Immature natural killer cell (primary cell): ENCODE data around the gene FBN2. TPM values are rescaled to one million over a fixed set of nuclear protein-coding genes. Genes with fewer than 3 reads are reported as not detected.

ENCODE experiments used
- DNase-seq, 3 donors: peaks; one replicate each; pipeline ENCODE4 v3.0.0; 2022; ENCODE audit warnings: mixed read lengths in 1 of 3
- H3K27ac Mint-ChIP-seq, 6 donors: one replicate each; pipeline ENCODE4 v1.8.0; 2020; ENCODE audit warnings: mixed read lengths in 6 of 6, mild to moderate bottlenecking in 5 of 6, inconsistent platforms in 4 of 6, moderate library complexity in 3 of 6
- H3K27me3 Mint-ChIP-seq, 3 donors: one replicate each; pipeline ENCODE4 v1.8.0; 2020 to 2021; ENCODE audit warnings: low read depth in 3 of 3, mild to moderate bottlenecking in 3 of 3, mixed read lengths in 3 of 3, moderate library complexity in 3 of 3, inconsistent platforms in 1 of 3
- H3K36me3 Mint-ChIP-seq, 3 donors: one replicate each; pipeline ENCODE4 v1.8.0; 2020; ENCODE audit warnings: mixed read lengths in 3 of 3, inconsistent platforms in 2 of 3, mild to moderate bottlenecking in 2 of 3
- H3K4me1 Mint-ChIP-seq, 2 donors: one replicate each; pipeline ENCODE4 v1.8.0; 2020; ENCODE audit warnings: inconsistent platforms in 2 of 2, mild to moderate bottlenecking in 2 of 2, mixed read lengths in 2 of 2, moderate library complexity in 1 of 2
- H3K4me3 Mint-ChIP-seq, 5 donors: one replicate each; pipeline ENCODE4 v1.8.0; 2020; ENCODE audit warnings: mild to moderate bottlenecking in 5 of 5, mixed read lengths in 5 of 5, inconsistent platforms in 3 of 5, moderate library complexity in 3 of 5
- H3K9me3 Mint-ChIP-seq, 6 donors: one replicate each; pipeline ENCODE4 v1.8.0; 2020; ENCODE audit warnings: mild to moderate bottlenecking in 6 of 6, mixed read lengths in 6 of 6, inconsistent platforms in 4 of 6, moderate library complexity in 3 of 6
- polyA plus RNA-seq, 3 donors: library from polyadenylated mRNA; unstranded; fragments of 300-500 nt; fragmentation: Illumina TruSeq; gene quantifications; one replicate each; pipeline ENCODE4 v1.2.3, GENCODE V29; 2021

Gene FBN2
- polyA plus RNA-seq, 3 donors from 2014 or later: not detected

GRCh38 chr5:128243958-128244582 is 294.0 kb downstream of the FBN2 start:
- no peak for DNase-seq
- H3K27ac Mint-ChIP-seq: no peak overlapping the region
- H3K9me3 Mint-ChIP-seq: peaks cover 0 to 3% (median 0%) of the 10 kb centered on the region in 6 donors
- peaks cover 0 to 5% (median 3%) of the 10 kb centered on the region in 3 donors for H3K27me3 Mint-ChIP-seq
- H3K4me1 Mint-ChIP-seq: no peaks in the 10 kb centered on the region
- H3K4me3 Mint-ChIP-seq: no peak overlapping the region
- H3K36me3 Mint-ChIP-seq: no peaks in the 10 kb centered on the region

DNA sequence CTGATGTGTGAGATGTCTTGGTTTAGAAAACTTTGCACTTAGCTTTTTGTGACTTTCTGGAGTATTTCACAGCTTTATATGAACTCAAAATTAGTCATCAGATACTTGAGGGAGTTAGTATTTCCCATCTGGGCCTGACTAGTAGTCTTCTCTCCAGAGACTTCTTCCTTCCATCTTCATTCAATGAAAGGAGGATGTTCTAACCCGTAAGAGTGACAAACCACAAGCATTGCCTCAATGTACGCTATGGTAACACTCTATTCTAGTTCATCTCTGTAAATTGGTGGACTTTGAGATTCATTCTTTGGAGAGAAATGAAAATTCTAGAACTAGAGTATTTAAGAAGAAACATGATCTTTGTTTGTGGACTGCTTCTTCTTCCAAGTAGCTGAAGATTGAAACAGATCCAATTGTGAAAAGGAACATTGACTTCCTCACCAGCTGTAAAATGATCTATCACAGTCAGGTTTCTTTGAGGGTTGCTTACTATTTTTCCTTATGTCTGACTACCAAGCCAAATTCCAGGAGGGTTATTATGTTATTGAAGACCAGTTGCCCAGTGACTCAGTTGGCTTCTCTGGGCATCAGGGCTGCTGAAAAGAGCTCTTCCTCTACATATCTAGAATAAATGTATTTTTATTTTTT is 296.9 kb downstream of the FBN2 start:
- Mint-ChIP-seq H3K9me3 (peaks cover 0 to 7% (median 0%) of the 10 kb centered on the region in 6 donors), H3K4me1 (no peaks in the 10 kb centered on the region), H3K4me3 (no peak overlapping the region), H3K27me3 (peaks cover 0 to 5% (median 3%) of the 10 kb centered on the region in 3 donors), H3K27ac (no peak overlapping the region), H3K36me3 (no peaks in the 10 kb centered on the region)
- DNase-seq: no peak

GRCh38 chr5:128237546-128237945 is 300.5 kb downstream of the FBN2 start:
- no peaks in the 10 kb centered on the region for H3K36me3 Mint-ChIP-seq
- no peak for DNase-seq
- H3K4me3 Mint-ChIP-seq: no peak overlapping the region
- peaks cover 0 to 7% (median 0%) of the 10 kb centered on the region in 6 donors for H3K9me3 Mint-ChIP-seq
- H3K4me1 Mint-ChIP-seq: no peaks in the 10 kb centered on the region
- H3K27ac Mint-ChIP-seq: no peak overlapping the region
- peaks cover 1 to 8% (median 2%) of the 10 kb centered on the region in 3 donors for H3K27me3 Mint-ChIP-seq

DNA sequence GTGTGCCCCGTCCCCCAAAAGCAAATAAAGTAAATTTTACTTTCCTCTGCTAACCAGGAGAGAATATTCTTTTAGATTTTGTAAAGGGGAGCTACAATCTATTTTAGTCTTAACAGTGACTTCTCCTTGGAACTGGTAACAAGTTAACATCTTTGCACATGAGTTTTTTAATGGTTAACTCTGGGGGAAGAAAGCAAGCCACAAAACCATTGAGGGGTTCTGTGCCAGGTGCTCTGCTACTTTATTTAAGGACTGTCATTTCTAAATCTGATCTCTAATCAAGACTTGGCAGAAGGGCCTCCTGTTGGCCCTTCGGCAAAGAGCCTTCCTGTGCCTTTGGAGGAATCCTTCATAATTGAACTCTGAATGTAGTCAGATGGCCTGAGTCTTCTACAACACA is 301.0 kb downstream of the FBN2 start:
- Mint-ChIP-seq H3K4me3 (no peak overlapping the region), H3K27me3 (peaks cover 1 to 8% (median 2%) of the 10 kb centered on the region in 3 donors), H3K9me3 (peaks cover 0 to 7% (median 0%) of the 10 kb centered on the region in 6 donors), H3K36me3 (no peaks in the 10 kb centered on the region), H3K4me1 (no peaks in the 10 kb centered on the region), H3K27ac (no peak overlapping the region)
- no peak for DNase-seq

DNA sequence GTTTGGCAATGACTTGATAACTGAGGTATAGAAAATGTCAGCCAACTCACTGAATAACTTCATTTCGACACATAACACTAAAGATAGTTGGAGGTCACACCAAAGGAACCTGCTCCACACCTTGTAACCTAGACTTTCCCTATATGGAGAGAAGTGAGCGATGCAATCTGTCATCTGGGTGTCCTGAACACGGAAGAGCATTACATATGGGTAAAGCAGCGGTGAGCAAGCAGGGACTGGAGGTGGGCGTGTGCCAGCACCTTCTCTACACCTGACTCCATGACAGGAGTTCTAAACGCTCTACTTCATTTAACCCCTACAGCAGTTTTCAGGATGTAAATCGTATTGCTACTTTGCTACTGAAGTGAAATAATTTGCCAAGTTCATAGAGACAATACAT is 301.7 kb downstream of the FBN2 start:
- H3K4me3 Mint-ChIP-seq: no peak overlapping the region
- H3K4me1 Mint-ChIP-seq: no peaks in the 10 kb centered on the region
- no peaks in the 10 kb centered on the region for H3K36me3 Mint-ChIP-seq
- no peak overlapping the region for H3K27ac Mint-ChIP-seq
- DNase-seq: no peak
- peaks cover 0 to 7% (median 0%) of the 10 kb centered on the region in 6 donors for H3K9me3 Mint-ChIP-seq
- H3K27me3 Mint-ChIP-seq: peaks cover 1 to 8% (median 2%) of the 10 kb centered on the region in 3 donors

- peaks cover 0 to 7% (median 0%) of the 10 kb centered on the region in 6 donors for H3K9me3 Mint-ChIP-seq
- no peak for DNase-seq
- no peaks in the 10 kb centered on the region for H3K36me3 Mint-ChIP-seq
- H3K4me1 Mint-ChIP-seq: no peaks in the 10 kb centered on the region
- peaks cover 1 to 8% (median 2%) of the 10 kb centered on the region in 3 donors for H3K27me3 Mint-ChIP-seq
- no peak overlapping the region for H3K27ac Mint-ChIP-seq
- H3K4me3 Mint-ChIP-seq: no peak overlapping the region
Observed at GRCh38 chr5:128234928-128235641, 303.0 kb downstream of the FBN2 start.

DNA sequence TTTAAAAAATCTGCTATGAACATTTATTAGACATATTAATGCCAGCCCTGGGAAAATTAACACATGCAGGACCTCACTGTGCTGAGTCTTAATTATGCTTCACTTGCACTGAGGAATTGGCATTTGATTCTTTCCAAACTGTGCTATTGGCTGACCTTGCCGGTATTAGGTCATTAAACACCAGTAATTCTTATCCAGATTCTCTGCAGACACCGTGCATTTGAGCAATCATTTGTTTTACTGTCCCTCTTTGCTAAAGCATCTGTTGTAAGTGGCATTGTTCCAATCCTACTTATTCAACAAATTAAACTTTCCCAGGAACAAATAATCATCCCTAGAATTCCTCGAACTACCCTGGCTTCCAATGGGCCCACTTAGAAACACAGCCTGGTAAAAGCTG is 309.5 kb downstream of the FBN2 start:
- no peak overlapping the region for H3K4me3 Mint-ChIP-seq

DNA sequence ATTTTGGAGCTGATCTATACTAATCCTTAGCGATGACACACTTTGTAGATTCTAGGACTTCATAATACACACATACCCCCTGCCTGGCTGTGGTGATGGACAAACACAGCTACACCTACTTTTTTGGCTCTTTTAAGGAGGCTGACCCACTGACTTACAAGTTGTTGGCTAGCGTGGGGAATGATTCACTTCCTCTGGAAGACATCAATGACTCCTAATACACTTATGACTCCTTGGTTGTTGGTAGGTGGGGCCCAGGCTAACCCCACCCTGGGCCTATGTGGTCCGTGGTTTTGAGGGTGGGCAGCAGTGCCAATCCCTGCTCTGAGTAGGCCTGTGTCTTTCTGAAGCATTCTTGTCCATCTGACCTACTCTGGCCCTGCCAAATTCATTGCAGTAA is 310.0 kb downstream of the FBN2 start:
- Mint-ChIP-seq H3K27ac (no peak overlapping the region), H3K27me3 (peaks cover 0 to 4% (median 2%) of the 10 kb centered on the region in 3 donors), H3K9me3 (no peaks in the 10 kb centered on the region)

More for the DNA sequence above, 309.5 kb downstream of the FBN2 start:
- Mint-ChIP-seq H3K27ac (no peak overlapping the region), H3K36me3 (no peaks in the 10 kb centered on the region), H3K9me3 (no peaks in the 10 kb centered on the region), H3K27me3 (peaks cover 0 to 4% (median 1%) of the 10 kb centered on the region in 3 donors), H3K4me1 (no peaks in the 10 kb centered on the region)
- DNase-seq: no peak

GRCh38 chr5:128225245-128226030 is 312.6 kb downstream of the FBN2 start:
- no peaks in the 10 kb centered on the region for H3K36me3 Mint-ChIP-seq
- H3K27me3 Mint-ChIP-seq: peaks cover 0 to 4% (median 2%) of the 10 kb centered on the region in 3 donors
- DNase-seq: no peak
- H3K27ac Mint-ChIP-seq: no peak overlapping the region
- no peak overlapping the region for H3K4me3 Mint-ChIP-seq
- H3K9me3 Mint-ChIP-seq: no peaks in the 10 kb centered on the region
- no peaks in the 10 kb centered on the region for H3K4me1 Mint-ChIP-seq

More for the DNA sequence above, 310.0 kb downstream of the FBN2 start:
- H3K36me3 Mint-ChIP-seq: no peaks in the 10 kb centered on the region
- no peak overlapping the region for H3K4me3 Mint-ChIP-seq
- no peak for DNase-seq
- no peaks in the 10 kb centered on the region for H3K4me1 Mint-ChIP-seq

DNA sequence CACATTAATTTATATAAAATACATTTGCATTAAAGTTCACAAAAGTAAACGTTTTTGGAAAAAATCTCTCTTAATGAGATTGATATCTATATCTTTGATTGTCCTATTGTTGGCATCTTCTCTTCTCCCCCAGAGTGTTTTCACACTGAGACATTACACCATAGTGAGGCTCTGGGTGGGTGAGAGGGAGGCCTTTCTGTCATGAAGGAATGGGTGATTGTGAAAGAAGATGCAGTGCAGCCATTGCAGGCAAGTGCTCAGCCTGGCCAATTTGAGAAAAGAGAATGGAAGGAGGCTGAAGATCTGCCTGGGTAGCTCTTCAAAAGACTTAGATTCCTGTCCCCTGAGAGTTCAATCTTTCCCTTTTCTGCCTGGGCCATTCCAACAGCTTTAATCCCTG is 313.7 kb downstream of the FBN2 start:
- peaks cover 2 to 4% (median 2%) of the 10 kb centered on the region in 3 donors for H3K27me3 Mint-ChIP-seq
- H3K36me3 Mint-ChIP-seq: no peaks in the 10 kb centered on the region
- H3K27ac Mint-ChIP-seq: no peak overlapping the region
- H3K4me3 Mint-ChIP-seq: no peak overlapping the region
- no peaks in the 10 kb centered on the region for H3K9me3 Mint-ChIP-seq
- DNase-seq: no peak
- no peaks in the 10 kb centered on the region for H3K4me1 Mint-ChIP-seq

- Mint-ChIP-seq H3K36me3 (no peaks in the 10 kb centered on the region), H3K4me1 (no peaks in the 10 kb centered on the region), H3K27me3 (peaks cover 2 to 4% (median 2%) of the 10 kb centered on the region in 3 donors), H3K9me3 (peaks cover 0 to 2% (median 0%) of the 10 kb centered on the region in 6 donors), H3K4me3 (no peak overlapping the region), H3K27ac (no peak overlapping the region)
- DNase-seq: no peak
Observed at GRCh38 chr5:128220841-128221240, 317.2 kb downstream of the FBN2 start.

GRCh38 chr5:128216860-128217531 is 321.0 kb downstream of the FBN2 start:
- Mint-ChIP-seq H3K4me3 (no peak overlapping the region), H3K27ac (no peak overlapping the region)
- DNase-seq: no peak

GRCh38 chr5:128216285-128216684 is 321.8 kb downstream of the FBN2 start:
- Mint-ChIP-seq H3K27ac (no peak overlapping the region), H3K4me3 (no peak overlapping the region), H3K36me3 (no peaks in the 10 kb centered on the region), H3K27me3 (peaks cover 0 to 2% (median 0%) of the 10 kb centered on the region in 3 donors), H3K9me3 (peaks cover 0 to 2% (median 0%) of the 10 kb centered on the region in 6 donors), H3K4me1 (no peaks in the 10 kb centered on the region)
- no peak for DNase-seq

More at GRCh38 chr5:128216860-128217531, 321.0 kb downstream of the FBN2 start:
- Mint-ChIP-seq H3K36me3 (no peaks in the 10 kb centered on the region), H3K27me3 (peaks cover 0 to 2% (median 0%) of the 10 kb centered on the region in 3 donors), H3K9me3 (peaks cover 0 to 2% (median 0%) of the 10 kb centered on the region in 6 donors), H3K4me1 (no peaks in the 10 kb centered on the region)
